ENCODE measurements around the gene RABIF.

Gene RABIF

DNA sequence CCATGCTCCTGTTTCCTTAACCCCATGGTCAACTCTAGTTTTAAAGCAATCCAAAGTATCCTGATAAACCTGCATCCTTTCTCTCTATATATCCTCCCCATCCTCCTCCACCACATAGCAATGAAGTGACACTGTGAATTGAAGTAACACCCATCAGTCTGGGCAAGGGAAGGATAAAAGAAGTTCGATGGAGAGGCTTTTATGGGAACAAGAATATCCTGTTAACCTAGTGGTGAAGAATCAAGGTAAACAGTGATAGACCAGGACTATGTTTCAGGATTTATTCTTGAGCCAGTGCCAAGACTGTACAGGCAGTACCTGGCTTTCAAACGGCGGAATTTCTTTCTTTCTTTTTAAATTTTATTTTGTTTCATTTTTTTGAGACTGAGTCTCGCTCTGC, 17.6 kb downstream of the RABIF start:
- no peak for DNase-seq

DNA sequence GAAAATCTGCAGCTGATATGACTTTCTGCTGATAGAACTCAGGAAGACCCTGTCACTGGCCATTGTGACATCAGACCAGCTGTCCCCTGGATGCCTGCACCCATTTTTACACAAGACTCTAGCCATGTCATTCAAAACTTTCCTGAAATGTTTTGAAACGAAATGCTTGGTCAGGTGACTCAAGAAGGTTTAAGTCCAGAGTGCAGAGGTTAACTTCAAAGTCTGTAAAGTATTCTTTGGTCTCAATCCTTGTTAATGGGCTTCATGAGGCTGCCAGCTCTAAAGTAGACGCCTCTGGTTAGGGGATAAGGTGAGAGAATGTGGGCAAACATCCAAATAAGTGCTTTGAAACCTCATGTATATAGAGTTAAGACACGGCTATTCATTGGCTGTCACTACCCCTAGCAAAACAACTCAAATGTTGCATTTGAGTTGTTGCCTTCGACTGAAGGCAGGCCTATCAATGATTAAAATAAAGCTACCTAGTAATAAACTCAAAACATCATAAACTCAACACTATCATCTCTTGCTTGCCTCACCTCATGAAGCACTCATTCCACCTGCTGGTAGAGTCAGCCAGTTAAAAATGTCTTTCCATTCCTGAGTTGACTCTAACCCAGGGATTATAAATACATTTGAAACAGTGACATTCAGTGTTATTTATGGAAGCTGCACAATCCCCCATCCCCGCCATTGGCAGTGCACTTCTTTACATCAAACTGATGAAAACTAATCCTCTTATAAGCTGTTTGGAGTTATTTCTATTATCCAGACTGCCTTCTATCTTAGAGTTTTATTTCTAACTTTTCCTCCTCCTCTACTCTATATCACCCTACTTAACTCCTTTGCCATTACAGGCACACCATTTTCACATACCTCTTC, 26.0 kb downstream of the RABIF start:
- no peak for DNase-seq

DNA sequence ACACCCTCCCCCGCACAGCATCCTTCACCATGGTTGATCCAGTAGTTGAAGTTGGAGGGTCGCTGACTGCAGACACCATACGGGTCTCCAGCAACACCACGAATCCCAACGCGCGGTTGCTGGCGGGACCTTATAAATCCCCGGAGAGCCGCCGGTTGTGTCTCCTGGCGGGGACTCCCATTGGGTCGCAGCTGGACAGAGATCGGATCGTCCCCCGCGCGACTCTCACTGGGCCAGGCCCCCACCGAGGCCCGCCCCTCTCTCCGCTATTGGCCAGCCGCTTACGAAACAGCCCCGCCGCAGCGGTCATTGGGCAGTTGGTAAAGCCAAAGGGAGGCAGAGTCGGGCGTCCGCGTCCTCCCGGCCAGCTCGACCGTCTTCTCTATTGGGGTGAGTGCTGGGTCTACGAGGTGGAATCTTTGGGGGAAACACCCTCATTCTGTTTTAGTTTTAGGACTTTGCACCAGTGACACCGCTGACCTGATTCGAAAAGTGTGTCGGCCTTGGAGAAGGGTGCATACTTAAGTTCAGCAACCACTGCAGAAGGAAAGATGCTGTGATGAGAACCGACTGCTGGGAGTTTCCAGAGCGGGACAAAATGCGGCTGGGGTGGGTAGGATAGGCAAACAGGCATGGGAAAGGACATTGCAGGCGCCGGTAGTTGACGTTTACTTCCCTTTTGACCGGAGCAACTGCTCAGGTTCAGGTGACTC, 27.4 kb downstream of the RABIF start:
- DNase-seq, result peak; percentile 80

DNA sequence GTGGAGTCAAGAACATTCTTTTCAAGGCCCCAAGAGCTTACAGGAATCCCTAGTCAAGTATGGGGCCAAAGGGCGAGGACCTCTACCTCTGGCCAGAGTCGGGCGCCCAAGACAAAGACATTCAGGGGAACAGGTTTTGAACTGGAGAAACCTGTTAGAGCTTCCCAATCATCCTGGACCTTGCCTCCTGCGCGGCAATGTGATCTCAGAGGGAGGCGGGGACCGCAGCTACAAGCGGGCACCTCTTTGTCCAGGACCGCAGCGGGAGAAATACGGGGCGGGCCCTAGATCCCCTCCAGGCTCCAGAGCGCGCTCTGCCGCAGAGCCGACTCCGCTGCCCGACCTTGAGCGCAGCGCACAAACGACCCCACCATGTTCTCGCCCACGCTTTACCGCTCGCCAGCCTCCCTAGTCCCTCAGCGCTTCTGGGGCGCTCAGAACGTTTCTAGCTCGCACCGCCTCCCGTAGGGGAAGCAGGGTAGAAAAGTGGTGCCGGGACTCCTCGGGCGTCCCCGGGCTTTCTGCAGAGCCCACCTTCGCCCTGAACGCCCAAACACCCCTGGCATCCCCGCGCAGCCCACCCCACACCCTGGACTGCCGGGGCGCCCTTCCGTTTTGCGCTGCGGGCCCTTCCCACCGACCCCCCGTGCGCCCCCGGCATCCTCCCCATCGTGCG, 28.1 kb downstream of the RABIF start:
- peak; percentile 27 for DNase-seq

DNA sequence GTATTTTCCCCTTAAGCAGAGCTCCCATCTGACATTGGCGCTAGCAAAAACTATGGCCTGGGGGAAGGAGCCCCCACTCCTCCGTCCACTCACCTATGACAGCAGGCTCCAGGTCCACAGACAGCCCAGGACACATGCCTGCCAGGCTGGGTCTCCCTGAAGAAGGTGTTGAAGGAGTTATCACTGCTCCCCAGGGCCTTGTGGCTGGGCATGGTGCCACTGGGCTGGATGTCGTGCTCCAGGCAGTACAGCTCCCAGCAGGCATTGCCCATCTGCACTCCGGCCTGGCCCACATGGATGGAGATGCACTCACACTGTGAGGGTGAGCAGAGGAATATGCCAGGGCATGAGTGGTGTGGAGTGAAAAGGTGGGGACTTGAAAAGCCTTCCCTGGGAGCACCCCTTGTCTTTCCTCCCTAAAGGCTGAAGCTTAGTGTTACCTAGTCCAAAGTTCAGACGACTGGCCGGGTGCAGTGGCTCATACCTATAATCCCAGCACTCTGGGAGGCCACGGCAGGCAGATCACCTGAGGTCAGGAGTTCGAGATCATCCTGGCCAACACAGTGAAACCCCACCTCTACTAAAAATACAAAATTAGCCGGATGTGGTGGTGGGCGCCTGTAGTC, 30.0 kb downstream of the RABIF start:
- DNase-seq, result no peak

DNA sequence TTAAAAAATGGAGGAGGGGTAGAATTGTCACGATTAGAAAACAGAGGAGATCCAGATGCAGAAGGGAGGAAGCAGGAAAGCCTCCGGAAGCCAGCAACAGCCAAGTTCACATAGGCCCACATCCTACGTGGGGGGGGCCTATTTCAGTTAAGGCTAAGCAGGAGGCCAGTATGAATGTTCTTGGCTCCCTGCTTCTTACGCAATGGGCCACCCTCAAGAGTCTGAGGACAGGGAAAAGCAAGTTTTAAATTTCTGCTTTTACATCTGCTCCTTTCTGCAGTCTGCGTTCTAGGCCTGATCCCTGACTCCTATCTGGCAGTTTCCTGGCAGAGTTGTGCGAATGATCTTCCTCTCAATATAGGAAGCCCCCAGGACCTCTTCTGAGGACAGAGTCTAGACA, 30.6 kb downstream of the RABIF start:
- no peak for DNase-seq

DNA sequence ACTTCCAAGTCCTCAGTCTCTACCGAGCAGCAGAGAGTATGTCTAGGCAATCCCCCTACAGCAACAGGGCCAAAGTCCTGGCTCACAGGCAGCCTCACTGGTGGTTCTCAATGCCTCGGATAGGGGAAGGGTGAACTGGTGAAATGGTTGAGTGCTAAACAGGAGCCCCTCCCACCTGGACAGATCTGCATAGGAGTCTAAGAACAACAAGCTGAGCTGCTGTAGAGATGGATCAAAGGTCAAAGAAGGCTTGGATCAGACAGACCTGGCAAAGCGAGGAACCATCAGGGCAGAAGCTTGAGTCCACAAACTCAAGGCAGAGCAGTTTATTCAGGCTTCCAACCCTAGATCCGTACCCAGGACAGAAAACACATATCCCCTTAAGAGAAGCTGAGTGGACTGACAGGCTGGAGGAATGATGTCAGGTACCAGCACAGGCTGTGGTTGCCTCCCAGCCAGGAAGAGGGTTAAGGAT, 31.8 kb downstream of the RABIF start:
- DNase-seq, result no peak

DNA sequence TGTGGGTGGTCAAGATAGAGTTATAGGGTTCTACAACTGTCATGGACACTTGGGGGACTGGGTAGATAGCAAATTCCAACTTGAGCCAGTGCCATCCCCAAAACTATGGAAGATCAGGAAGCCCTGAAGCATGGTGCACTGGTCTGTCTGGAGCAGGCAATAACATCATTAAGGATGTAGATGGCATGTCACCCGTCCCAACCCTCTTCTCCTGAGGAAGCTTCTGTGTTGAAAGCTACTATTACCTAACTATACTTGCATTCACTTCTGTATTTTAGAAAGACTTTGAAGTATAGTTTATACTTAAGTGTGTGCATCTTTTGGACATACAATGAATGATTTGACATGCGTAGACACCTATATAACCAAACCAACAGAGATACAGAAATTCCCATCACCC, 32.9 kb downstream of the RABIF start:
- DNase-seq, result no peak

DNA sequence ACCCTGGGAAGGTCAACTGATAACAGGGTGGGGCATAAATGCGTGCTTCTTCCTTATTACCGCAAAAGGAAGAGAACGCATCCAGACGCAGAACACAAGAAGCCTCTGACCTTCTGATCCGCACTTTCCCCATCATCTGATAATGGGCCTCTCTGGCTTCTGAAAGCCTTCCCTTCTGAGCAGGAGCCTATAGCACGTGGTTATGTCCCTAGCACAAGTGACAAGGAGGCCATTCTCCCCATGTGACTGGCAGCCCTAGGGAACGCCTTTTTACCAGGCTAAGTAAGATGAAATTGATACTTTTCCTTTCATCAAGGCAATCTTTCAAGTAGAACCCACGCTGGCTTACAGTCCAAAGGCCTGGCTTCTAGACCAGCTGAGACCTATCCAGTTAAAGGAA, 34.2 kb downstream of the RABIF start:
- no peak for DNase-seq

DNA sequence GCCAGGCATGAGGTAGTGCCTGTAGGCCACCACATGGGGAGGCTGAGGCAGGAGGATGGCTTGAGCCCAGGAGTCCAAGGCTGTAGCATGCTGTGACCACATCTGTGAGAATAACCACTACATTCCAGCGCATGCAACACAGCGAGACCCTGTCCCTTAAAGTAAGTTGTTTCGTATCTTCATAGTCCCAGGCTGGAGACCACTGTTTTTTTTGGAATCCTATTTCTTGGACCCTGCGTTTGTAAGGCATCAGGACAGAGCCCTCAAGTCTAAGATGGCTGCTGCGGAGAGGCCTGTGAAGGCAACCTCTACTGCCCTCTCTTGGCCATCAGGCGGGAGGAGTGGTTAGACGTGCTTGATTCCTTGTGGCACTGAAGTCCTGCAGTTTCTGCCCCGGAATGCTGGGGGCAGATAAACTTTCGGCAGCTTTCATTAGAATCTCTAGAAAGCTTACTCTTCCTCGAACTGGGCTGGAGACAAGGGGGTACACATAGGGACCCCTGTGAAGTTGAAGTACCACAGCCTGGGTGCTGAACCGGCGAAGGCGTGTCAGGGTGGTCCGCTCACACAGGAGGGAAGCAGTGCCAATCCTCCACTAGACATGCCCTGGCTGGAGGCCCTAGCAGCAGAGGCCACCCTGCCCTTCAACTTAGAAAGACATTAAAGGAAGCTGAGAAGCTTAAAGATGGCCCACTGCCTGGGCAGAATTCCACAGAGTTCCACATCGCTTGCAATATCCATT, 36.6 kb downstream of the RABIF start:
- no peak for DNase-seq

DNA sequence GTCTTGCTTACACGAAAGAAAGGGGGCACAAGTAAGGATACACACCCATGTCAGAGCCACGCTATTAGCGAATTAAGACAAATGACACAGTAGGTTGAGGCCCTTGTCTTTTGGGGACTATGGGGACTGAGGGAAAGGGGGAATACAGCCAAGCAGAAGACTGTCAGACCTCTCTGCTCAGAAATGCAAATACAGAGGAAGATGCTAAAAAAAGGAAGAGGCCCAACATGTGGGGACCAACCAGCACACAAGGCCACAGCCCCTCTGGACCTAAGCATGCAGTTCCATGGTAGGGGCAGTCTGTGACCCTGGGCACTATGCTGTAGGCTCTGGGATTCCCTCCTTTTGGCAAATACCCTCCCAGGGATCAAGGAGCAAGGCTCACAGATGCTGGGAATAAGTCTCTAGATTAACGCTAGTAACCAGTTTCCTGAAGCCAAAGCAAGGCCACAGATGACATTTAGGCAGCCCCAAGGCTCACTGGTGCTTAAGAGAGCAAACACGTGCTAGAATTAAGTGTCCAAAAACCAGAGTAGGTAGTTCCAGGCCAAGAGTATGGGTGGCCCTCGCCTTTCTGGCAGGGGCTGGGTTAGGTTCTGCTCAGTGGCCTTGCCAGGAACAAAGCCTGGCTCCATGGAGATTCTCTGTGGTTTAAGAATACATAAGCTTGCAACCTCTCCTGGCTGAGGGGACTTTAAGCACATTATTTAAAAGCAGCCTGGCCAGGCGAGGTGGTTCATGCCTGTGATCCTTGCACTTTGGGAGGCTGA, 38.2 kb downstream of the RABIF start:
- no peak for DNase-seq

DNA sequence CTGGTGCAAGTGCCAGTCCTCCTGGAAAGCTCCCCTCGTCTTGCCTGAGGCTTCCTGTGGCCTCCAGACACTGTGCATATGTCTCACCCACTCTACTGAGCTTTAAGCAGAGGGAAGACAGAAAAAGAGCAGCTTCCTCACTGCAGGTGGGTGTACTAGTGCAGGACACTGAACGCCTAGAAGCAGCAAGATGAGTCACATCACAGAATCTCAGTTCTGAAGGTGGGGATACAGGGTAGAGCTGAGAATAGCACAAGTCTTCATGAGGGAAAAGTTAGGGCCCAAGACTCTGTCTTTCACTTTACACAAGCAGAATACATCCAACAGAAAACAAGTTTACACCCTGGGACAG, 40.8 kb downstream of the RABIF start:
- DNase-seq, result no peak

DNA sequence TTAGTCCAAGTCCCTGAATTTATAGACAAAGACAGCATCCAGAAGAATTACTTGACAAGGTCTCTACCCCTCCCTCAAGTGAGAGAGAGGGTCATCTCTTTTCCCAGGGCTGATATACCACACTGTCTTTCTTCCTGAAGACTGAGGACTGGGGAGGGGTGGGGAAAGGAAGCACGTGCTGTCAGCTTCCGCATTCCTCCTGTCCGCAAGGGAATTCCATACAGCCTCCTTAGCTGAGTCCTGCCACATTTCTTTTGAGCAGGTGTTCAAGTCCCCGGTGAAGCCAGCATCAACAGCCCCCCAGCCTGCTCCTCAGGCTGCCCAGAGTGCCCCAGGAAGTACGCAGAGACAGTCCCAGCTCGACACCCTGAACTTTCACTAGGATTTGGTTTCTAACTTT, 44.0 kb downstream of the RABIF start:
- DNase-seq, result no peak

DNA sequence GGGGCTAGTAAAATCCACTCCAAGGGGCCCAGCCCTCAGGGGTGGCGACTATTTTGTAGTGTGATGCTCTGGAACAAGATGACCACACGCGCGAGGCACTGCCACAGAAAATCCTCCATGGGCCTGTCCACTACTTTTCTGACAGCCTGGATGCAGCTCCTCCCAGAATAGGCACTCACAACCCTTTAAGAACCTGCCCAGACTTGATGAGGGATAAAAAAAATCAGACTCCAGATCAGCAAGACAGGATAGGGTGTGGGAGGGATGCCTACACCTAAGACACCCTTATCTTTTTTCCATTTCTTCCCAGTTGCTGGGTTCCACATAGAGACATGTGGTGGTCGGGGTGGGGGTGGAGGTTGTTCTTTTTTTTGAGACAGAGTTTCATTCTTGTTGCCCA, 44.7 kb downstream of the RABIF start:
- DNase-seq, result no peak

DNA sequence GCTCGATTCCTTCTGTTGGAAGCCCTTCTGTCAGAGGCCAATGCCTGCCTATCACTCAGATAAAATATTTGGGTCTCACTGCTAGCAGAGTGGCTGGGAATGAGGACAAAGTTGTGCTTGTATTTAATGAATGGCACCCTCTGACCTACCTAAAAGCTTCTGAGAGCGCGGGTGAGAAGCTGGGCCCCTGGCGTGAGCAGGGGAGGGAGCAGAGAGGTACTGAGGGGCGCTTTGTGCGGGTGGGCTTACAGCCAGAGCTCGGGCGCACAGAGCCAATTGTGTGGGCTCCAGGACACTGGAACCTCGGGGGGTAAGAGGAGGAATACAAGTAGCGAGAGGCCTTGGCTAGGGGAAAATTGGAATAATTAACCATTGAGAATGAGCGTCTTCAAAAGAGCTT, 45.9 kb downstream of the RABIF start:
- no peak for DNase-seq

DNA sequence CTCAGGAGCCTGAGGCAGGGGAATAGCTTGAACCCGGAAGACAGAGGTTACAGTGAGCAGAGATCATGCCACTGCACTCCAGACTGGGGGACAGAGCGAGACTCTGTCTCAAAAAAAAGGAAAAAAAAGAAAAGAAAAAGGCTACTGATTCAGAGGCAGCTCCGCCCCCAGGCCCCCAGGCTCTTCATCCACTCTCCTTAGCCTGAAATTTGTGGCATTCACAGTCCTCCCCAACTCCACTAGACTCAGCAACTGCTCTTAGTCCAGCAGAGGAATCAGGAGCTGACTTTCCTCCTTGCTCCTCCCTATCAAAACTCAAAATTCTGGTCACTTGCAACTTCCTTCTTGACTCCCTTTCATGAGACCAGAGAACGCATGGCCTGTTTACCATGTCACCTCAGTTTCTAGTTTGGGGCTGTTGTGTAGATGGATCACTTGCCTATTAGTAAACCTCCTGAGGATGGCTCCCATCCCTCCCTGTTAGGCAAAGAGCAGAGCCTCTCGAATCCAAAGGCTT, 51.1 kb downstream of the RABIF start:
- DNase-seq, result no peak

DNA sequence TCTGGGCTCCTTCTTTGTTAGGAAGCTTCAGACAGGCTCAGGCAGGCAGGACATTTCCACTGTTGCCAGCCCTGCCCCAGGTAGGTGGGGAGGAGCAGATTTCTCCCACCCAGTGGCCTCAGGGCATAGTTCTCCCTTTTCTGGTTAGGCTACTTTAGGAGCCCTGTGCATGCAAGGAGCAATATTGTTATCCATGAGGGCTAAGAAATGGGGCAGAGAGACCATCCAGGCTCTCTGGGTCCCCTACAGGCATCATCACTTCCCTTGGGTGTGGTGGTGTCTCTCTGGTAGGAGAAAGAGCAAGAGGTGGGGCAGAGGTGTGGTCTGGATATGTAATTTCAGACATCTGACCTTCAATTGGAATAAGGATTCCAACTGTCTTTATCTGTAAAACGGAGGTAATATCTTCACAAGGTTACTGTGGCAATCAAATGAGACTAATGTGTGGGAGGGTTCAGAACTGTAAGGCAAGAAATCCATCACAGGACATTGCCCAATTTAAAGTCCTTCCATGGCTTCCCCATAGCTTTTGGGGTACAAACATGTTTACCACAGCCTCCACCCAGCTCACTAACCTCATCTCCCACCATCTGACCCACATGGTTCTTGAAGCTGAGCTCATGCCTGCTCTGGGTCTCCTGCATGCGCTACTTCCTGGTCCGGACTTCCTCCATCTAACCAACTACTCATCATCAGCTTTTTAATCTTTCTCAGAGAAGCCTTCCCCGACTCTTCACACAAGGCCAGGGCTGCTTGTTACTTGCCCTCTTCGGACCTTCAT, 52.1 kb downstream of the RABIF start:
- DNase-seq, result no peak

DNA sequence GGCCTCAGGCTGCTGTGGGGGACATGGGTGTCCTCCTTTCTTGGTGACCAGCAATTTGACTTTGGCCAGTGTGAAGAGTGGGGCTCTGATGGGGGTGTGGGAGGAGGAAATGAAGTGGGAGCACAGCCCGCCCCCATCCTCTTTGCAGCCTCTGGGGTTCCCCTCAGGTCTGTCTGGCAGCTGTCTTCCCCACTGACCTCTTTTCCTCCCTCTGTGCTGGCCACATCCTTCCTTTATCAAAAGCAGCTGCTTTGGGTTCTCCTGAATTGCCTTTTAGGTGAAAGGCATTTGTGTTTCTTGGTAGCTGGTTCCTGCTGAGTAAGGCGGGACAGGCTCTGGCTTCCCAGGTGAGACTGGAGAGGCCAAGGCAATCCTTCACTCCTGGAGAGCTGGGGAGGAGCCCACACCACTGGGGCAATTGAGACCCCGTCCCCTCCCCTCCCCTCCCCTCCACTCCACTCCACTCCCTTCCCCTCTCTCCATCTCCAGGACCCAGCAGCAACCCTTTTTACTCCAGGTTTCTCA, 53.3 kb downstream of the RABIF start:
- no peak for DNase-seq

DNA sequence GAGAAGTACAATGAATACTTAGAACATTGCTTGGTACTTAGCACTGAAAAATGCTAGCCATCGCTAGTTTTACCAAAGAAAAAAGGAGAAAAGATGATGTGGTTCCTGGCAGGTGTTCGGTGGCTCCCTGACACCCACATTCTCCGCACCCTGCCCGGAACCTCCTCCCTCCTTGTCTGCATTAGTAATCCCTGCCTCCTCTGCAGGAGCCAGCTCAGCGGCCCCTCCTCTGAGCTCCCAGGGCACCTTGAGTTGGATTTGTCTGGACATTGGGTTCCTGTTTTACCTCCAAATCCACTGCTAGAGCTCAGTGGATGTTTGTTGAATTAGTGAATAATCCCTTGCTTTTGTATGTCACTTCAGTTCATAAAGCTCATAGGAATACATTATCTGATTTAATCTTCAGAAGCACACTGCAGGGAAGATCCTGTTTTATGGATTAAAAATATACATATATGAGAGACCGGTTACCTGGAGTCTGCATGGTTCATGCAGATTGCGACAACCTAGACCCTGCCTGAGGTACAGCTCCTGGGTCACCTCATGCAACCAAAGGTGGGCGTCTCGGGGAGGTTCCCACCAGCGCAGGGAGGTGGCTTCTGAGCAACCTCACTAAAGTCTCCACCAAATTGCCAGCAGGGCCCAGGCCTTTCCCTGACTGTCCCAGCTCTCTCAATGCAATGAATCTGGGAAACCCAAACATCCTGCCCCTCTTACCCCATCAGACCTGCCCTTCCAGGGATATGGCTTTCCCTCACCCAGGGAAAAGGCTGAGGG, 54.0 kb downstream of the RABIF start:
- no peak for DNase-seq

DNA sequence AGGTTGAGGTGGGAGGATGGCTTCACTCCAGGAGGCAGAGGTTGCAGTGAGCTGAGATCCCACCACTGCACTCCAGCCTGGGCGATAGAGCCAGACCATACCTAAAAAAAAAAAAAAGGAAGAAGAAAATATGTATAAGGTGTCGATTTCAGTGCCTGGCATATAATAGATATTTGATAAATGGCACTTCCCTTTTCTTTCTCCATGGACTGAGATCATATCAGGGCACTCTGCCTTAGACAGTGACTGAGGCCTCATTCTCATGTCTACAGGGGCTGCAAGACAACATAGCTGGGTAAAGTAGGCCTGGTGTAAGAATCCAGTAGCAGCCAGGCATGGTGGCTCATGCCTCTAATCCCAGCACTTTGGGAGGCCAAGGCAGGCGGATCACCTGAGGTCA, 57.0 kb downstream of the RABIF start:
- no peak for DNase-seq

Measured in NCI-H748 treated with DMSO at 0.1 percent for 48 hours (cell line).